ENCODE results near the gene ATG101. TPM values are rescaled to one million over a fixed set of nuclear protein-coding genes. Genes with fewer than 3 reads are reported as not detected.
A peak's percentile ranks its signal among the peaks of the same experiment; 100 is the strongest.

Gene ATG101
- total RNA-seq, 4 donors from 2014 or later, result 39.5 to 76.1 (median 56.5) TPM

GRCh38 chr12:52082026-52082668 lies 12.4 kb downstream of the ATG101 start:
- Histone ChIP-seq H3K27ac (peak overlapping the region; percentile 24), H3K9me3 (no peaks in the 10 kb centered on the region), H3K27me3 (peaks cover 7% of the 10 kb centered on the region), H3K4me1 (peaks cover 22% of the 10 kb centered on the region), H3K36me3 (peaks cover 19% of the 10 kb centered on the region), H3K4me3 (no peak overlapping the region)
- DNase-seq (ENCODE audit: low spot score in 2 of 2), result no peak
- 59% methylated on average over 13 of the region's 13 CpGs for WGBS
- TF ChIP-seq EP300 (IDR thresholded peaks at IDR 0.05), result no peak
- TF ChIP-seq POLR2A (IDR thresholded peaks at IDR 0.05), result no peak
- TF ChIP-seq, protein P1, sequence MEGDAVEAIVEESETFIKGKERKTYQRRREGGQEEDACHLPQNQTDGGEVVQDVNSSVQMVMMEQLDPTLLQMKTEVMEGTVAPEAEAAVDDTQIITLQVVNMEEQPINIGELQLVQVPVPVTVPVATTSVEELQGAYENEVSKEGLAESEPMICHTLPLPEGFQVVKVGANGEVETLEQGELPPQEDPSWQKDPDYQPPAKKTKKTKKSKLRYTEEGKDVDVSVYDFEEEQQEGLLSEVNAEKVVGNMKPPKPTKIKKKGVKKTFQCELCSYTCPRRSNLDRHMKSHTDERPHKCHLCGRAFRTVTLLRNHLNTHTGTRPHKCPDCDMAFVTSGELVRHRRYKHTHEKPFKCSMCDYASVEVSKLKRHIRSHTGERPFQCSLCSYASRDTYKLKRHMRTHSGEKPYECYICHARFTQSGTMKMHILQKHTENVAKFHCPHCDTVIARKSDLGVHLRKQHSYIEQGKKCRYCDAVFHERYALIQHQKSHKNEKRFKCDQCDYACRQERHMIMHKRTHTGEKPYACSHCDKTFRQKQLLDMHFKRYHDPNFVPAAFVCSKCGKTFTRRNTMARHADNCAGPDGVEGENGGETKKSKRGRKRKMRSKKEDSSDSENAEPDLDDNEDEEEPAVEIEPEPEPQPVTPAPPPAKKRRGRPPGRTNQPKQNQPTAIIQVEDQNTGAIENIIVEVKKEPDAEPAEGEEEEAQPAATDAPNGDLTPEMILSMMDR (IDR thresholded peaks at IDR 0.05), result no peak
- no peak for TF ChIP-seq POLR2AphosphoS5 (IDR thresholded peaks at IDR 0.05)

- TF ChIP-seq, protein P1 (IDR thresholded peaks at IDR 0.05), result no peak
- TF ChIP-seq POLR2A (IDR thresholded peaks at IDR 0.05) (no peak), POLR2AphosphoS5 (IDR thresholded peaks at IDR 0.05) (no peak), EP300 (IDR thresholded peaks at IDR 0.05) (no peak)
- peaks cover 14% of the 10 kb centered on the region for H3K36me3 ChIP-seq
- no peak for DNase-seq (ENCODE audit: low spot score in 2 of 2)
- H3K4me3 ChIP-seq, result no peak overlapping the region
- H3K27me3 ChIP-seq, result peaks cover 11% of the 10 kb centered on the region
- H3K27ac ChIP-seq, result no peak overlapping the region
- 54% methylated on average over 3 of the region's 4 CpGs for WGBS
- peaks cover 22% of the 10 kb centered on the region for H3K4me1 ChIP-seq
- H3K9me3 ChIP-seq, result no peaks in the 10 kb centered on the region
Observed at GRCh38 chr12:52082669-52082987, 12.8 kb downstream of the ATG101 start.

DNA sequence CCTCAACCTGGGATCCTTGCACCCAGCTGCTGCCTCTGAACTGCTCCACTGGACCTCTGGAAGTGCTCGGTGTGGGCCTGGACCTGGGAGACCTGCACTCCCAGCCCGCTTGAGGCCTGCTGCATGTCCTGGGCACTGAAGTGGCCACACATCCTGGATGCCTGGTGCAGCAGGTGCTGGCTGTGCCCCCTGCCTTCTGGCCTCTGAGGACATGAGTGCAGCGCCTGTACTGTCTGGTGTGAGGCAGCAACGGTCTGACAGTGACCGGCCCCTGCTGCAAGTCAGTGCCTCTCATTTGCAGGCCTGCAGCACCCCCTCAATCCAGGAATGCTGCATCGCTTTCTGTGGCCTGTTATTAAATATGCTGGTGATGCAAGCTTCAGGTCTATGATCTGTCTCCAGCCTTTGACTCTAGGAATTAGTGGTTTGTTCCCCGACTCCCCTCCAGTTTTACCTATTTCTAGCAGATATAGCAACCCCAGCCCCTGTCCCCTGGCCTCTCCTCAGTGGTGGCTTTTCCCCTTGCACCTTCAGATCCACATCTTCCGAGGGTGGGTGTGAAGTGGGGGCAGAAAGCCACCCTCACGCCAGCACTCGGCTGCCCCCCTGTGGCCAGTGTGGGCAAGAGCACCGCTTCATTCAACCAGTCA lies 13.3 kb downstream of the ATG101 start:
- no peaks in the 10 kb centered on the region for H3K9me3 ChIP-seq
- peaks cover 22% of the 10 kb centered on the region for H3K4me1 ChIP-seq
- TF ChIP-seq, protein P1 (IDR thresholded peaks at IDR 0.05), result peak; percentile 91 to 95
- TF ChIP-seq EP300 (IDR thresholded peaks at IDR 0.05) (no peak), POLR2A (IDR thresholded peaks at IDR 0.05) (no peak)
- WGBS, result 22% methylated on average over 8 of the region's 11 CpGs
- peaks cover 9% of the 10 kb centered on the region for H3K36me3 ChIP-seq
- peaks cover 15% of the 10 kb centered on the region for H3K27me3 ChIP-seq
- no peak overlapping the region for H3K4me3 ChIP-seq
- H3K27ac ChIP-seq, result no peak overlapping the region
- DNase-seq (ENCODE audit: low spot score in 2 of 2), result no peak

DNA sequence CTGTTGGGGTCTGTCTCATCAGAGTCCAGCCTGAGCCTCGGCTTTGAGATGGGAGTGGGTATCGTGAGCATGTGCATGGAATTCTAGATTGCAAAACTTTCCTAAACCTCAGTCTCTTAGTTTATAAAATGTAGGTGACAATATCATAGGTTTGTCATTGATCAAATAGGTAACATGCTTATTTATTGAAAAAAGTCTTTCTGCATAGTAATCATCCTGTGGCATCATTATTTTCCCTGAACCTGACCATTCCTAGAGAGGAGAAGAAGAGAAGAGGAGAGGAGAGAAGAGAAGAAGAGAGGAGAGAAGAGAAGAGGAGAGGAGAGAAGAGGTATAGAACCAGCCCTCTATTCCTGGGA lies 13.8 kb downstream of the ATG101 start:
- H3K4me3 ChIP-seq, result no peak overlapping the region
- H3K27ac ChIP-seq, result no peak overlapping the region
- no peaks in the 10 kb centered on the region for H3K9me3 ChIP-seq
- peaks cover 20% of the 10 kb centered on the region for H3K27me3 ChIP-seq
- DNase-seq (ENCODE audit: low spot score in 2 of 2), result no peak
- peaks cover 4% of the 10 kb centered on the region for H3K36me3 ChIP-seq
- TF ChIP-seq POLR2AphosphoS5 (IDR thresholded peaks at IDR 0.05) (no peak), EP300 (IDR thresholded peaks at IDR 0.05) (no peak), POLR2A (IDR thresholded peaks at IDR 0.05) (no peak)
- TF ChIP-seq, protein P1 (IDR thresholded peaks at IDR 0.05), result no peak
- peaks cover 22% of the 10 kb centered on the region for H3K4me1 ChIP-seq
- 2% methylated on average over 2 of the region's 2 CpGs for WGBS

DNA sequence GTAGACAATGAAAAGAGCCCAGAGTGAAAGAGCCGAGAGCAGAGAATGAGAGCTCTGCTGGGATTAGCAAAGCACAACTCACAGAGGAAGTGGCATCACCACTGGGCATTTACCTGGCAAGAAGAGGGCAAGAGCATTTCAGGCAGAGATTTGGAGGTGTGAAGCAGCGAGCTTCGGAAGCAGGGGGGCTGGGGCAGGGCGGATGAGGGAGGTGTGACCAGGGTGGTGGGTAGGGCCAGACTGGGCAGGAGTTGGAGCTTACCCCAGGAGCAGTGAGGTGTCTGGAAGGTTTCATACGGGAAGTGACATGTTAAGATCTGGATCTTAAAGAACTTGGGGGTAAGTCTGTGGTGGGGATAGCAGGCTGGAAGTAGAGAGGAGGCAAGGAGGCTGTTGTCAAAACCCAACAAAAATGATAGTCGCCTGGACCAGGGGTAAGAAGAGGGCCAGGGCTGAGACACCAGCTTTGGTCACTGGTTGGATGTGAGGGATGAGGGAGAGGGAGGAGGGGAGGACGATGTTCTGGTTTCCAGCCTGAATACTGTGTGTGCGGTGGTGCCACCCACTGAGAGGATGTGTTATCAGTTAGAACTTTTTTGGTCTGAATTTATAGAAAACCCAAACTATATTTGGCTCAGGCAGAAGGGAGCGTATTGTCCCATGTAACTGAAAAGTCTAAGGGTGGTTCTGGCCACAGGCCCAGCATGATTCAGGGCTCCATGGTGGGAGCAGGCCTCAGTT lies 14.9 kb downstream of the ATG101 start:
- TF ChIP-seq POLR2A (IDR thresholded peaks at IDR 0.05), result no peak
- TF ChIP-seq EP300 (IDR thresholded peaks at IDR 0.05), result no peak
- TF ChIP-seq POLR2AphosphoS5 (IDR thresholded peaks at IDR 0.05), result no peak
- TF ChIP-seq, protein P1 (IDR thresholded peaks at IDR 0.05), result no peak
- WGBS, result 84% methylated on average over 9 of the region's 9 CpGs
- no peak overlapping the region for H3K4me3 ChIP-seq
- no peaks in the 10 kb centered on the region for H3K9me3 ChIP-seq
- no peak for DNase-seq (ENCODE audit: low spot score in 2 of 2)
- H3K27me3 ChIP-seq, result peaks cover 29% of the 10 kb centered on the region
- no peak overlapping the region for H3K27ac ChIP-seq
- H3K4me1 ChIP-seq, result peaks cover 22% of the 10 kb centered on the region
- no peaks in the 10 kb centered on the region for H3K36me3 ChIP-seq

All from suprapubic skin (tissue), 4 donors.